ENCODE measurements around the gene SMIM28. TPM values are rescaled to one million over a fixed set of nuclear protein-coding genes. Genes with fewer than 3 reads are reported as not detected.

The SMIM28 gene
- total RNA-seq, 1 experiment from 2014 or later, result not detected

DNA sequence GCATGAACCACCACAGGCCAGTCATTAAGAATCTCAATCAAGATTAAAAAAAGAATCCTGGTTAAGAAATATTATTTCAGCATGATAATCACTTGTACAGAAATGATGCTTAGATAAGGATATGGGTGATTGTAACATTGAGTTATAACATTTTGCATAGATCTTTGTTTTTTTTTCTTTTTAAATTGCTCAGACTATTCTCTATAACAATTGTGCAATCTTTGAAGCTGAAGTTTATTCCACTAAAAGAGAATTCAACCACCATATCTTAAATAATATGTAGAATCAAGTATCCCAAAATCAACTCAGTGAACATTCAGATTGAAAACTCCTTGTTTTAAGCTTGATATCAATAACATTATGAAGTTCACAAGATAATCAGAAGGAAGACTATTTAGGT lies 663 bp upstream of the SMIM28 start:
- BruUV-seq (replicated peaks), result no TSS peak
- ChIA-PET POLR2A (no interaction called here), CTCF (no interaction called here)
- no peak overlapping the region for H3K4me3 ChIP-seq (ENCODE audit: low read depth in 2 of 2, low read length in 2 of 2)
- no peak overlapping the region for H3K27ac ChIP-seq (ENCODE audit: low read length)
- no peaks in the 10 kb centered on the region for H3K36me3 ChIP-seq (ENCODE audit: control insufficient read depth, insufficient read depth, low read length)
- H3K27me3 ChIP-seq (ENCODE audit: control insufficient read depth, insufficient read depth, low read length), result no peaks in the 10 kb centered on the region; the same call in 1 of the 2 replicates
- no peak for DNase-seq (ENCODE audit: low read depth, low spot score)
- no peak for TF ChIP-seq POLR2AphosphoS5 (IDR thresholded peaks at IDR 0.05; ENCODE audit: low read depth, low read length)
- TF ChIP-seq, protein P1, sequence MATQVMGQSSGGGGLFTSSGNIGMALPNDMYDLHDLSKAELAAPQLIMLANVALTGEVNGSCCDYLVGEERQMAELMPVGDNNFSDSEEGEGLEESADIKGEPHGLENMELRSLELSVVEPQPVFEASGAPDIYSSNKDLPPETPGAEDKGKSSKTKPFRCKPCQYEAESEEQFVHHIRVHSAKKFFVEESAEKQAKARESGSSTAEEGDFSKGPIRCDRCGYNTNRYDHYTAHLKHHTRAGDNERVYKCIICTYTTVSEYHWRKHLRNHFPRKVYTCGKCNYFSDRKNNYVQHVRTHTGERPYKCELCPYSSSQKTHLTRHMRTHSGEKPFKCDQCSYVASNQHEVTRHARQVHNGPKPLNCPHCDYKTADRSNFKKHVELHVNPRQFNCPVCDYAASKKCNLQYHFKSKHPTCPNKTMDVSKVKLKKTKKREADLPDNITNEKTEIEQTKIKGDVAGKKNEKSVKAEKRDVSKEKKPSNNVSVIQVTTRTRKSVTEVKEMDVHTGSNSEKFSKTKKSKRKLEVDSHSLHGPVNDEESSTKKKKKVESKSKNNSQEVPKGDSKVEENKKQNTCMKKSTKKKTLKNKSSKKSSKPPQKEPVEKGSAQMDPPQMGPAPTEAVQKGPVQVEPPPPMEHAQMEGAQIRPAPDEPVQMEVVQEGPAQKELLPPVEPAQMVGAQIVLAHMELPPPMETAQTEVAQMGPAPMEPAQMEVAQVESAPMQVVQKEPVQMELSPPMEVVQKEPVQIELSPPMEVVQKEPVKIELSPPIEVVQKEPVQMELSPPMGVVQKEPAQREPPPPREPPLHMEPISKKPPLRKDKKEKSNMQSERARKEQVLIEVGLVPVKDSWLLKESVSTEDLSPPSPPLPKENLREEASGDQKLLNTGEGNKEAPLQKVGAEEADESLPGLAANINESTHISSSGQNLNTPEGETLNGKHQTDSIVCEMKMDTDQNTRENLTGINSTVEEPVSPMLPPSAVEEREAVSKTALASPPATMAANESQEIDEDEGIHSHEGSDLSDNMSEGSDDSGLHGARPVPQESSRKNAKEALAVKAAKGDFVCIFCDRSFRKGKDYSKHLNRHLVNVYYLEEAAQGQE (IDR thresholded peaks at IDR 0.05; ENCODE audit: insufficient read depth in 1 of 2, low read depth in 2 of 2, low read length in 1 of 2), result no peak
- H3K4me1 ChIP-seq (ENCODE audit: control insufficient read depth, insufficient read depth, low read length), result no peaks in the 10 kb centered on the region
- ATAC-seq, result no peak
- in situ Hi-C loops (cut with HindIII; ENCODE audit: low pct_unique_long_range_greater_than_20kb, low sequenced_read_pairs), result no loop called here
- no peaks in the 10 kb centered on the region for H3K9me3 ChIP-seq (ENCODE audit: control insufficient read depth, insufficient read depth, low read depth, low read length)
- intact Hi-C loops (cut with micrococcal nuclease; ENCODE audit: unreplicated experiment), result no loop called here

DNA sequence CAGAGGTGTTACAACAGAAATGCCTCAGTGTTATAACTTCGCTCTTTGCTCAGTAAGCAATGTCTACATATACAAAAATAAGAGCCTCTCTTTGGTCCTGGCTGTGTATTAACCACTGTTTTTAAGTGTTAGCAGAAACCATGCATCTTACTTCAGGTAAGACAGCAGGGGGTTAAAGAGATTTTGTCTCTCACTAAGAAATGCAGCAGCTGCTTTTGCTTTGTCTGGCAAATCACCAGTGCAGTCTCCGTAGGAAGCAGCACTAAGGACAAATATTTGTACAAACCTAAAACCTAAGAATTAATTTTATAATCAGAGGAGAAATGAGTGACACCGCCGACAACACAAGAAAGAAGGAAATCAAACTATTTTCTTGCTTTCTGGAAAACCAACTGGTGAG lies 758 bp downstream of the SMIM28 start:
- Histone ChIP-seq H3K27me3 (ENCODE audit: control insufficient read depth, insufficient read depth, low read length) (no peaks in the 10 kb centered on the region; the same call in 1 of the 2 replicates), H3K9me3 (ENCODE audit: control insufficient read depth, insufficient read depth, low read depth, low read length) (no peaks in the 10 kb centered on the region), H3K4me1 (ENCODE audit: control insufficient read depth, insufficient read depth, low read length) (no peaks in the 10 kb centered on the region), H3K27ac (ENCODE audit: low read length) (no peak overlapping the region), H3K4me3 (ENCODE audit: low read depth in 2 of 2, low read length in 2 of 2) (no peak overlapping the region), H3K36me3 (ENCODE audit: control insufficient read depth, insufficient read depth, low read length) (no peaks in the 10 kb centered on the region)
- ATAC-seq, result no peak
- intact Hi-C loops (cut with micrococcal nuclease; ENCODE audit: unreplicated experiment) (no loop called here), in situ Hi-C loops (cut with HindIII; ENCODE audit: low pct_unique_long_range_greater_than_20kb, low sequenced_read_pairs) (no loop called here)
- TF ChIP-seq POLR2AphosphoS5 (IDR thresholded peaks at IDR 0.05; ENCODE audit: low read depth, low read length), result no peak
- TF ChIP-seq SIN3A (IDR thresholded peaks at IDR 0.05; ENCODE audit: borderline replicate concordance, insufficient read depth, low read depth, low read length), result no peak
- TF ChIP-seq, protein P2, sequence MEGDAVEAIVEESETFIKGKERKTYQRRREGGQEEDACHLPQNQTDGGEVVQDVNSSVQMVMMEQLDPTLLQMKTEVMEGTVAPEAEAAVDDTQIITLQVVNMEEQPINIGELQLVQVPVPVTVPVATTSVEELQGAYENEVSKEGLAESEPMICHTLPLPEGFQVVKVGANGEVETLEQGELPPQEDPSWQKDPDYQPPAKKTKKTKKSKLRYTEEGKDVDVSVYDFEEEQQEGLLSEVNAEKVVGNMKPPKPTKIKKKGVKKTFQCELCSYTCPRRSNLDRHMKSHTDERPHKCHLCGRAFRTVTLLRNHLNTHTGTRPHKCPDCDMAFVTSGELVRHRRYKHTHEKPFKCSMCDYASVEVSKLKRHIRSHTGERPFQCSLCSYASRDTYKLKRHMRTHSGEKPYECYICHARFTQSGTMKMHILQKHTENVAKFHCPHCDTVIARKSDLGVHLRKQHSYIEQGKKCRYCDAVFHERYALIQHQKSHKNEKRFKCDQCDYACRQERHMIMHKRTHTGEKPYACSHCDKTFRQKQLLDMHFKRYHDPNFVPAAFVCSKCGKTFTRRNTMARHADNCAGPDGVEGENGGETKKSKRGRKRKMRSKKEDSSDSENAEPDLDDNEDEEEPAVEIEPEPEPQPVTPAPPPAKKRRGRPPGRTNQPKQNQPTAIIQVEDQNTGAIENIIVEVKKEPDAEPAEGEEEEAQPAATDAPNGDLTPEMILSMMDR (IDR thresholded peaks at IDR 0.05), result no peak
- TF ChIP-seq, protein P1 (IDR thresholded peaks at IDR 0.05; ENCODE audit: insufficient read depth in 1 of 2, low read depth in 2 of 2, low read length in 1 of 2), result no peak
- TF ChIP-seq TCF7L2 (IDR thresholded peaks at IDR 0.05; ENCODE audit: low read depth, low read length), result no peak
- BruUV-seq (replicated peaks), result no TSS peak
- POLR2A ChIA-PET, result no interaction called here
- no peak for DNase-seq (ENCODE audit: low read depth, low spot score)
- CTCF ChIA-PET, result no interaction called here

Data from Panc1 (cell line).